ENCODE measurements around the gene PRKCH.

DNA sequence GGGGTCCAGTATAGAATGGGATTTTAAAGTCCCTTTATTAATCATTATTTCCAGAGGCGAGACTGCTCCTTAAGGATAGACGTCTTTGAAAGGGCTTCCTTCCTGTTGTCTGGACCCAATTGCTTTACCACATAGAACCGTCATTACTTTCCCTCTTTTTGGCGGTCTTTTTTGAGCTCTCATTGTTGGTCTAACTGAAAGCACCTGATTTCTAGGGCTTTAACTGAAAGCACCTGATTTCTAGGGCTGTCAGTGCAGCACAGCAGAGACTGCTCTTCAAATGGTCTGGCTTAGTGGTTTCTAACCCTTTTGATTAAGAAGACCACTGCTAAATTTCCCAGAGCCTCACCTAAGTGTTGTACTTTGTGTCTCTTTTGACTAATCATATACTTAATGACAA, 95.8 kb downstream of the PRKCH start:
- no peak for TF ChIP-seq TEAD1 (CRISPR knock-in tag; IDR thresholded peaks at IDR 0.05)
- TF ChIP-seq ELF4 (CRISPR knock-in tag; IDR thresholded peaks at IDR 0.05; ENCODE audit: low read depth) = no peak
- TF ChIP-seq, protein P1, sequence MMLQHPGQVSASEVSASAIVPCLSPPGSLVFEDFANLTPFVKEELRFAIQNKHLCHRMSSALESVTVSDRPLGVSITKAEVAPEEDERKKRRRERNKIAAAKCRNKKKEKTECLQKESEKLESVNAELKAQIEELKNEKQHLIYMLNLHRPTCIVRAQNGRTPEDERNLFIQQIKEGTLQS (CRISPR knock-in tag; conservative IDR thresholded peaks at IDR 0.05) = no peak
- TF ChIP-seq, protein P2, sequence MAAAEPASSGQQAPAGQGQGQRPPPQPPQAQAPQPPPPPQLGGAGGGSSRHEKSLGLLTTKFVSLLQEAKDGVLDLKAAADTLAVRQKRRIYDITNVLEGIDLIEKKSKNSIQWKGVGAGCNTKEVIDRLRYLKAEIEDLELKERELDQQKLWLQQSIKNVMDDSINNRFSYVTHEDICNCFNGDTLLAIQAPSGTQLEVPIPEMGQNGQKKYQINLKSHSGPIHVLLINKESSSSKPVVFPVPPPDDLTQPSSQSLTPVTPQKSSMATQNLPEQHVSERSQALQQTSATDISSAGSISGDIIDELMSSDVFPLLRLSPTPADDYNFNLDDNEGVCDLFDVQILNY (CRISPR knock-in tag; IDR thresholded peaks at IDR 0.05) = no peak
- TF ChIP-seq, protein P3, sequence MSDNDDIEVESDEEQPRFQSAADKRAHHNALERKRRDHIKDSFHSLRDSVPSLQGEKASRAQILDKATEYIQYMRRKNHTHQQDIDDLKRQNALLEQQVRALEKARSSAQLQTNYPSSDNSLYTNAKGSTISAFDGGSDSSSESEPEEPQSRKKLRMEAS (CRISPR knock-in tag; IDR thresholded peaks at IDR 0.05) = no peak
- no peak for TF ChIP-seq ZNF232 (CRISPR knock-in tag; IDR thresholded peaks at IDR 0.05)

All from WTC11 (cell line).